Fibroblast of villous mesenchyme (primary cell): ENCODE results near the gene FAM120B. TPM values are rescaled to one million over a fixed set of nuclear protein-coding genes. Genes with fewer than 3 reads are reported as not detected.

Source experiments
- DNase-seq: peaks from one replicate; pipeline ENCODE4 v3.0.0-alpha.2; 2010; ENCODE audit warnings: low read depth
- H3K4me3 ChIP-seq: 2 replicates; pipeline ENCODE4 v1.5.1; 2011; ENCODE audit warnings: low read depth, mild to moderate bottlenecking, low read length
- total RNA-seq: library from RNA; depleted of rRNA; stranded (reverse); fragments of >200 nt; gene quantifications from 2 replicates; pipeline ENCODE4 v1.2.3, GENCODE V29; 2012
- TF ChIP-seq, protein P1 (sequence below): IDR thresholded peaks from 2 replicates; pipeline ENCODE4 v1.5.1; 2012; ENCODE audit warnings: low read depth, mild to moderate bottlenecking, low read length; ENCODE audit not compliant: insufficient read depth

The FAM120B gene
- total RNA-seq, 1 donor, result 17.3 TPM

GRCh38 chr6:170450916-170451761, 144.6 kb downstream of the FAM120B start:
- no peak for DNase-seq
- TF ChIP-seq, protein P1, sequence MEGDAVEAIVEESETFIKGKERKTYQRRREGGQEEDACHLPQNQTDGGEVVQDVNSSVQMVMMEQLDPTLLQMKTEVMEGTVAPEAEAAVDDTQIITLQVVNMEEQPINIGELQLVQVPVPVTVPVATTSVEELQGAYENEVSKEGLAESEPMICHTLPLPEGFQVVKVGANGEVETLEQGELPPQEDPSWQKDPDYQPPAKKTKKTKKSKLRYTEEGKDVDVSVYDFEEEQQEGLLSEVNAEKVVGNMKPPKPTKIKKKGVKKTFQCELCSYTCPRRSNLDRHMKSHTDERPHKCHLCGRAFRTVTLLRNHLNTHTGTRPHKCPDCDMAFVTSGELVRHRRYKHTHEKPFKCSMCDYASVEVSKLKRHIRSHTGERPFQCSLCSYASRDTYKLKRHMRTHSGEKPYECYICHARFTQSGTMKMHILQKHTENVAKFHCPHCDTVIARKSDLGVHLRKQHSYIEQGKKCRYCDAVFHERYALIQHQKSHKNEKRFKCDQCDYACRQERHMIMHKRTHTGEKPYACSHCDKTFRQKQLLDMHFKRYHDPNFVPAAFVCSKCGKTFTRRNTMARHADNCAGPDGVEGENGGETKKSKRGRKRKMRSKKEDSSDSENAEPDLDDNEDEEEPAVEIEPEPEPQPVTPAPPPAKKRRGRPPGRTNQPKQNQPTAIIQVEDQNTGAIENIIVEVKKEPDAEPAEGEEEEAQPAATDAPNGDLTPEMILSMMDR, result no peak
- no peak overlapping the region for H3K4me3 ChIP-seq

DNA sequence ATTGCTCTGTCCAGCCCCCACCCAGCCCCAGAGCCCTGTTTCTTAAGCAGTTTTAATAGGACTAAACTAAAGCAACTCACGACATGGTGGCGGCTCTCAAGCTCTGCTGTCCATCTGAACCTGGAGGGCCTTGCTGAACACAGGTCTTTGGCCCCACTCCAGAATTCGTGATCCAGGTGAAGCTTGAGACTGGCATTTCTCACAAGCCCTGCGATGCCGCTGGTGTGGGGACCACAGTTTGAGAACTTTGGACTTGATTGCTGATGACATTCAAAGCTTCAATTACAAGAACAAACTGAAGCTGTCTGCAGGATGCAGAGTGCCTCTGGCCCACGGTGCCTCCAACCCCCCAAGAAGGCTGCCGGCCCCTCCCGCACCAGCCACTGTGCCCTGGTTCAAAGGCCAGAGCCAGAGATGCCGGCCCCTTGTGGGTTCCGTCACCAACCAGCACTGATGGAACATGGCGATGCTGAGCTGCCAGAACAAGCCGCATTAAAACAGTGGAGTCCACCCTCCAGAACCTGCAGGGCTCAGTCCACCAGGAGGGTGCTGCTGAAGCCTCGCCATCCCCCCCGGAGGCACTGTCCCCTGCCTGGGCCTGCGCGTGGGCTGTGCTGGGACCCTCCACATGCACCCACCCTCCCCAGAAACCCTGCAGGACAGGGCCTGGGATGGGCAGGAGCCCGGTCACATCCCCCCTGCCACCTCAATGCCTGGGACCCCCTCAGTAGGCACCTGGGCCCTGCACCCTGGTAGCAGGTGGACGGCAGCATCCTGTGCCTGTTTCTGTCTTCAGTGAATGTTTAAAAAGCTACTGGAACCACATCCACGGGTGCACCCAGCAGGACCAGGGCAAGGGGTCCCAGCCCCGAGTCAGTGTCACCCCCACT, 145.4 kb downstream of the FAM120B start:
- no peak overlapping the region for H3K4me3 ChIP-seq
- DNase-seq, result no peak
- TF ChIP-seq, protein P1, result no peak

- no peak for DNase-seq
- no peak overlapping the region for H3K4me3 ChIP-seq
- TF ChIP-seq, protein P1, result no peak
Observed at GRCh38 chr6:170452767-170453545, 146.4 kb downstream of the FAM120B start.

DNA sequence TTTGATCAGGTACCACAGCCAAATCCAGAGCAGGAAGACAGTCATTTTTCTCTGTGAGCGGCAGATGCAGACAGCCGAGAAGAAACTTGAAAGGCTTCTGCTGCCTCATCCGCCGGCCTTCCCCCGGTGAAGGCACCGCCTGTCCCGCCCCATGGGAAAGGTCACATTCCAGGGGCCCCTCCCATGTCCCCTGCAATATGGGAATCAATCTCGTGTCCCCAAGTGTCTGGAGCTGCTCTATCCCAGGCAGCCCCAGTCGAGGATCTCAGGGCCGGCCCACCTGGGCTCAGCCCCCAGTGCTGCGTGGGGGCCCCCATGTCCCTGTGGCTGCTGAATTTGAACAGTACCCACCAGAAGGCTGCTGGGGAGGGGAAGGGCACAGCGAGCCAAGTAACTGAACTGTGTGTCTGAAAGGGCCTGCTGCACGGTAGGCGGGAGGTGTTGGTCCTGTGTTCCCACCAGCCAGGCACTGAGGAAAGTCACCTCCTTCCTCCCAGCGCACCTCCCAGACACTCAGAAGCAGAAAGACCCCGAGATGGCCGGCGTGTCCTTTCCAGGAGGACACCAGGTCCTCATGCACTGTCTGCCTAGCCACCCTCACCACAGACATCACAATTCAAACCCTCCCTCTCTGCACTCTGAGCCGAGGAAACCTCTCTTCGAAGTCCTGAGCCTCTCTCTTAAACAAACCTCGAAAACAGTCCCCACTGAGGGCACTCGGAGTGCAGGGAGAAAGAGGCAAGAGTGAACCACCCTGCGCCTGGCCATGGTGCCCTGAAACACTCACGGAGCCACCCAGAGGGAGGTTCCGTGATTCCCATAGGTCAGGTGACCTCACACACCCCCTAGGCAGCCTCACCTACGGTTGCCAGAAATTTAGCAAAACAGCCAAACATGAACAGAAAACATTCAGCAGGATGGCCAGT, 147.3 kb downstream of the FAM120B start:
- H3K4me3 ChIP-seq, result no peak overlapping the region
- DNase-seq, result no peak
- TF ChIP-seq, protein P1, result no peak

GRCh38 chr6:170454512-170455285, 148.1 kb downstream of the FAM120B start:
- TF ChIP-seq, protein P1, result no peak
- H3K4me3 ChIP-seq, result no peak overlapping the region
- DNase-seq, result no peak
